CD8-positive, alpha-beta memory T cell (primary cell): ENCODE results near the gene TEX101. TPM values are rescaled to one million over a fixed set of nuclear protein-coding genes. Genes with fewer than 3 reads are reported as not detected.
"Not testable (repeated sequence)": the region's sequence is repeated elsewhere in the genome, so short reads cannot be mapped to it uniquely, and the experiment has no call there.

Experiments used
- CTCF ChIA-PET: fragments of 350-600 bp; sonication (Branson Sonifier 250); formaldehyde crosslinking; loops from one replicate; lab custom pipeline; 2021; ENCODE audit warnings: antibody characterized with exemption; lab: Charles Lee
- POLR2A ChIA-PET: fragments of 350-600 bp; sonication (Branson Sonifier 250); formaldehyde crosslinking; loops from one replicate; lab custom pipeline; 2021; ENCODE audit warnings: antibody characterized with exemption; lab: Charles Lee
- DNase-seq, 5 donors: peaks; one replicate each; pipeline versions ENCODE4 v3.0.0 to v3.0.0-alpha.2; 2020 to 2022; ENCODE audit warnings: mixed read lengths in 1 of 5
- H3K27ac ChIP-seq: one replicate; pipeline ENCODE4 v1.7.0; 2013; ENCODE audit warnings: low read depth, mild to moderate bottlenecking, low read length, moderate library complexity
- H3K27me3 ChIP-seq: 2 replicates; pipeline ENCODE4 v1.7.0; 2013; ENCODE audit warnings: low read length, mild to moderate bottlenecking; ENCODE audit not compliant: insufficient read depth, poor library complexity, severe bottlenecking
- H3K36me3 ChIP-seq: 2 replicates; pipeline ENCODE4 v1.7.0; 2013; ENCODE audit warnings: mild to moderate bottlenecking, low read length, moderate library complexity; ENCODE audit not compliant: insufficient read depth
- H3K4me1 ChIP-seq: 2 replicates; pipeline ENCODE4 v1.7.0; 2013; ENCODE audit warnings: mild to moderate bottlenecking, low read length, moderate library complexity; ENCODE audit not compliant: insufficient read depth
- H3K4me3 ChIP-seq: 2 replicates; pipeline ENCODE4 v1.7.0; 2013; ENCODE audit warnings: mild to moderate bottlenecking, low read length
- H3K9me3 ChIP-seq: 2 replicates; pipeline ENCODE4 v1.7.0; 2013; ENCODE audit warnings: mild to moderate bottlenecking, low read length
- H3K27ac Mint-ChIP-seq, 8 donors: one replicate each; pipeline ENCODE4 v1.8.0; 2020 to 2021; ENCODE audit warnings: mixed read lengths in 8 of 8, mild to moderate bottlenecking in 6 of 8, inconsistent platforms in 3 of 8, moderate library complexity in 3 of 8
- H3K27me3 Mint-ChIP-seq, 2 donors: one replicate each; pipeline ENCODE4 v1.8.0; 2020 to 2021; ENCODE audit warnings: mixed read lengths in 2 of 2, mild to moderate bottlenecking in 1 of 2, moderate library complexity in 1 of 2
- H3K36me3 Mint-ChIP-seq, 3 donors: one replicate each; pipeline ENCODE4 v1.8.0; 2020 to 2021; ENCODE audit warnings: mixed read lengths in 3 of 3, inconsistent platforms in 1 of 3, mild to moderate bottlenecking in 1 of 3
- H3K4me1 Mint-ChIP-seq, 3 donors: one replicate each; pipeline ENCODE4 v1.8.0; 2020 to 2021; ENCODE audit warnings: mixed read lengths in 3 of 3, inconsistent platforms in 1 of 3, mild to moderate bottlenecking in 1 of 3
- H3K4me3 Mint-ChIP-seq, 7 donors: one replicate each; pipeline ENCODE4 v1.8.0; 2020 to 2021; ENCODE audit warnings: mixed read lengths in 7 of 7, mild to moderate bottlenecking in 6 of 7, moderate library complexity in 4 of 7, inconsistent platforms in 2 of 7
- H3K9me3 Mint-ChIP-seq, 5 donors: one replicate each; pipeline ENCODE4 v1.8.0; 2020 to 2022; ENCODE audit warnings: mixed read lengths in 5 of 5, mild to moderate bottlenecking in 3 of 5, moderate library complexity in 2 of 5, inconsistent platforms in 1 of 5
- polyA plus RNA-seq: library from polyadenylated mRNA; unstranded; fragments of 300-500 nt; fragmentation: Illumina TruSeq; gene quantifications from one replicate; pipeline ENCODE4 v1.2.3, GENCODE V29; 2021
- total RNA-seq, 2 experiments: library from RNA; stranded (reverse); gene quantifications; one replicate each; pipeline ENCODE4 v1.2.3, GENCODE V29; 2021

TEX101 gene
- total and polyA plus RNA-seq, 3 experiments from 2014 or later: not detected

DNA sequence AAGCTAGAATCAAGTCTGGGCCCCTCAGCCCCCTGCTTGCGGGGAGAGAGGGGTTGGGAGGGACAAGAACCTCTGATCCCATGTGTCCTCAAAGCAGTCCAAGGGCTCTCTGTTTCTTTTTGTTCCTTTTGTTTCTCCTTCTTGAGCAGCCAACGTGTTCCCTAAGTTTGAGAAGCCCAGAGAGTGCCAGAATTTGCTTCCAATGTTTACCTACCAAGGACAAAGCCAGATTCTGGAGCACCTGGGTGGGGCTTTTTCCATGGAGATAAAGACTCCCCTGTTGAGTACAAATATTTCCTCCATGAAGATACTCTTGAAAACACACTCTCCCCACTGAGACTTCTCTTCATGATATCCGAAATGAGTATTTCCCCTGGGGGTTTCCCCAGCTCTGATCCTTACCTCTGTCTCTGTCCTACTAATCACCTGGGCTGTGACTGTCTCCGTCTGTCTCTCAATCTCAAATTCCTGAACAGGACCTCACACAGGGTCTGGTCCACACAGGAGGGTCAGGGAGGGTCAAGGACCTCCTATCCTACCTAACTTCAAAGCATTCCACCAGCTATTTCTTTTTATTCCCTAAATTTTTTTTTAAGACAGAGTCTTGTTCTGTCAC lies 33.8 kb upstream of the TEX101 start:
- H3K27ac ChIP-seq: no peak overlapping the region
- Mint-ChIP-seq H3K9me3 (peaks cover 0 to 2% (median 0%) of the 10 kb centered on the region in 5 donors), H3K36me3 (peaks cover 0 to 3% (median 0%) of the 10 kb centered on the region in 3 donors), H3K27me3 (peaks cover 12 to 19% of the 10 kb centered on the region in 2 donors), H3K4me1 (no peaks in the 10 kb centered on the region), H3K4me3 (no peak overlapping the region), H3K27ac (no peak overlapping the region)
- H3K9me3 ChIP-seq: no peaks in the 10 kb centered on the region
- no peak overlapping the region for H3K4me3 ChIP-seq
- ChIA-PET POLR2A (no interaction called here), CTCF (no interaction called here)
- no peaks in the 10 kb centered on the region for H3K27me3 ChIP-seq
- no peaks in the 10 kb centered on the region for H3K4me1 ChIP-seq
- H3K36me3 ChIP-seq: no peaks in the 10 kb centered on the region
- no peak for DNase-seq

DNA sequence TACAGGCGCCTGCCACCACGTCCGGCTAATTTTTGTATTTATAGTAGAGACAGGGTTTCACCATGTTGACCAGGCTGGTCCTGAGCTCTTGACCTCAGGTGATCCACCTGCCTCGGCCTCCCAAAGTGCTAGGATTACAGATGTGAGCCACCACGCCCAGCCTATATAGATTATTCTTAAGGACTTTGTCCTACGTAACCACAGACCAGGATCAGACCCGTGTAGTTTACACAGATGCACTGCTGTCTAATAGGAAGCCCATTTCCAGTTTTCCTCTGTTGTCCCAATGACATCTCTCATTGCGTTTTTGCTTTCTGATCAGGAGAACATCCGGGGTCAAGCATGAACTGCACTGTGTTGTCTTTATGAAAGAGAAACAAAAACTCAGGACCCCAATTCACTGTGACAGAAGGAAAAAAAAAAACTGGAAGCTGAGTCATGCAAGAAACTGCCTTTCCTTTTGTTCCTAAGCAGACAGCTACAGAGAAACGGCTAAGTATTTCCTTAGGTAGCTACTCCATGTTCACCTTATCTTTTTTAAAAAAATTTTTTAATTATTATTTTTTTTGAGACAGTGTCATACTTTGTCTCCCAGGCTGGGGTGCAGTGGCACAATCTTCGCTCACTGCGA lies 32.0 kb upstream of the TEX101 start:
- POLR2A ChIA-PET, DNase-seq, CTCF ChIA-PET, H3K27ac Mint-ChIP-seq, H3K9me3 ChIP-seq, H3K27me3 ChIP-seq, H3K4me3 Mint-ChIP-seq, H3K4me3 ChIP-seq, H3K9me3 Mint-ChIP-seq, H3K36me3 Mint-ChIP-seq, H3K4me1 ChIP-seq, H3K36me3 ChIP-seq, H3K27ac ChIP-seq, H3K4me1 Mint-ChIP-seq: not testable (repeated sequence)
- H3K27me3 Mint-ChIP-seq: peaks cover 10 to 19% of the 10 kb centered on the region in 2 donors

DNA sequence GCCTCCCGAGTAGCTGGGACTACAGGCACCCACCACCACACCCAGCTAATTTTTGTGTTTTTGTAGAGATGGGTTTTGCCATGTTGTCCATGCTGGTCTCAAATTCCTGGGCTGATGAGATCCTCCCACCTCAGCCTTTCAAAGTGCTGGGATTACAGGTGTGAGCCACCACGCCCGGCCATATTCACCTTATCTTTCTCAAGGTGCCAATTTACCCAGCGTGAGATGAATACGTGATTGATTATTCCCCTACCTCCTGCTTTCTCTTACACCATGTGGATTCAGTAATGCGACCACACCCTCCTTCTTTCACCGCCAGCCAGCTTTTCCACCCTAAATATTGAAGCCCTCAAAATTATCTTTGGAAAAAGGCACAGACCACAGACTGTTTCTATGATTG lies 31.4 kb upstream of the TEX101 start:
- POLR2A ChIA-PET, H3K36me3 Mint-ChIP-seq, H3K27ac Mint-ChIP-seq, DNase-seq, CTCF ChIA-PET, H3K27ac ChIP-seq, H3K9me3 Mint-ChIP-seq, H3K4me1 ChIP-seq, H3K27me3 ChIP-seq, H3K36me3 ChIP-seq, H3K4me1 Mint-ChIP-seq, H3K4me3 Mint-ChIP-seq, H3K9me3 ChIP-seq, H3K4me3 ChIP-seq: not testable (repeated sequence)
- peaks cover 10 to 19% of the 10 kb centered on the region in 2 donors for H3K27me3 Mint-ChIP-seq

DNA sequence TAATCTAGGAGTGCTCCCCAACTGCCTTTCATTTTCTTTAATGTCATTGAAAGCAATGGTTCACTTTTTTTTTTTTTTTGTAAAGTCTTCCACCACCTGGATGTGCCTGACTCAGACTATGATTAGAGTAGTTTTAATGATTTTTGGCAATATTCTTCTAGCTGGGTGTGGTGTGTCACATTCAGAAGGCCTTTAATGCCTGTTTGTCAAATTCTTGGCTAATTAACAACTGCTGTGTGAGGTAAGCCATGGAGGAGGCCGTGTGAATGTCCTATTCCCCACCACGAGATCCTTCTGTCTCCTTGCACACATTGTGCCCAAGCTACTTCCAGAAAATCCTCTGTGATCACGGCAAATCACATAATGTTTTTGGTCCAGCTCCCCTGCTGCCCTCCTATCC lies 30.9 kb upstream of the TEX101 start:
- DNase-seq, H3K36me3 ChIP-seq, H3K4me1 ChIP-seq, H3K4me3 Mint-ChIP-seq, H3K36me3 Mint-ChIP-seq, H3K27me3 ChIP-seq, H3K4me1 Mint-ChIP-seq, H3K4me3 ChIP-seq, H3K27ac ChIP-seq, POLR2A ChIA-PET, H3K27ac Mint-ChIP-seq, H3K9me3 Mint-ChIP-seq, CTCF ChIA-PET, H3K9me3 ChIP-seq: not testable (repeated sequence)
- peaks cover 10 to 19% of the 10 kb centered on the region in 2 donors for H3K27me3 Mint-ChIP-seq

DNA sequence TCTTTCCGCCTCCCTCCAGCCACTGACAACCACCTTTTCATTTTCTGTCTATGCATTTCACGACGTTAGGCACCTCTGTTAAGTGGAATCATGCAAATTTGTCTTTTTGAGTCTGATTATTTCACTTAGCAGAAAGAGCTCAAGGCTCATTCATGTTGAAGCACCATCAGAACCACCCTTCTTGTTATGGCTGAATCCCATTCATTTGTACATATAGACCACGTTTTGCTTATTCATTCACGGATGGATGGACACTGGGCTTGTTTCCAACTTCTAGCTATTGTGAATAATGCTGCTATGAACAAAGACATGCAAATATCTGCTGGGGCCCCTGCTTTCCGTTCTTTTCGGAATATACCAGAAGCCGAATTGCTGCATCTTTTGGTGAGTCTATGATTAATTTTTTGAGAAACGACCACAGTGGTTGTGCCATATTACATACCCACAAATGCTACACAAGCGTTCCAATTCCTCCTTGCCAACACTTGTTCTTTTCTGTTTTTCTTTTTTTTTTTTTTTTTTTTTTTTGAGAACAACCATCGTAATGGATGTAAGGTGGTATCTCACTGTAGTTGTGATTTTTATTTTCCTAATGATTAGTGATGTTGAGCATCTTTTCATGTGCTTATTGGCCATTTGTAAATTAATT lies 23.7 kb upstream of the TEX101 start:
- H3K4me3 ChIP-seq, POLR2A ChIA-PET, H3K27ac ChIP-seq, H3K36me3 ChIP-seq, H3K4me1 Mint-ChIP-seq, H3K27me3 ChIP-seq, H3K4me1 ChIP-seq, CTCF ChIA-PET, DNase-seq, H3K9me3 ChIP-seq, H3K36me3 Mint-ChIP-seq, H3K9me3 Mint-ChIP-seq, H3K27ac Mint-ChIP-seq, H3K4me3 Mint-ChIP-seq: not testable (repeated sequence)
- H3K27me3 Mint-ChIP-seq: peaks cover 15 to 45% of the 10 kb centered on the region in 2 donors

DNA sequence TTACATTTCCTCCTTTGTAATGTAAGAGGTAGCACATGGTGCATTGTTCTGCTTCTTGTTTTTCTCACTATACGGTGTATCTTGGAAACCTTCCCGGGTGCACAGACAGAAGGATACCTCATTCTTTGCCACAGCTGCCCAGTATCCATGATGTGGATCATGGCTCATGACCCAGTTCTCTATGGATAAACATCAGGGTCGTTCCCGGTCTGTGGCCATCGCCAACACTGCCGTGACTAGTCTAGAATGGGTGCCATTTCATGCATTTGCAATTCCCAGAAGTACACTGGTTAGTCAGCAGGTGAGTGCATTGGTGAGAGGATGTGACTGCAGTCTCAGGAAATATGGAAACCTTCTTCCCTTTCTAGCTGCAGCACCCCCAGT lies 23.1 kb upstream of the TEX101 start:
- H3K36me3 Mint-ChIP-seq, POLR2A ChIA-PET, DNase-seq, H3K27ac ChIP-seq, H3K9me3 ChIP-seq, H3K9me3 Mint-ChIP-seq, CTCF ChIA-PET, H3K4me1 Mint-ChIP-seq, H3K4me3 ChIP-seq, H3K4me3 Mint-ChIP-seq, H3K27ac Mint-ChIP-seq, H3K27me3 ChIP-seq, H3K4me1 ChIP-seq, H3K36me3 ChIP-seq: not testable (repeated sequence)
- H3K27me3 Mint-ChIP-seq: peaks cover 18 to 50% of the 10 kb centered on the region in 2 donors

DNA sequence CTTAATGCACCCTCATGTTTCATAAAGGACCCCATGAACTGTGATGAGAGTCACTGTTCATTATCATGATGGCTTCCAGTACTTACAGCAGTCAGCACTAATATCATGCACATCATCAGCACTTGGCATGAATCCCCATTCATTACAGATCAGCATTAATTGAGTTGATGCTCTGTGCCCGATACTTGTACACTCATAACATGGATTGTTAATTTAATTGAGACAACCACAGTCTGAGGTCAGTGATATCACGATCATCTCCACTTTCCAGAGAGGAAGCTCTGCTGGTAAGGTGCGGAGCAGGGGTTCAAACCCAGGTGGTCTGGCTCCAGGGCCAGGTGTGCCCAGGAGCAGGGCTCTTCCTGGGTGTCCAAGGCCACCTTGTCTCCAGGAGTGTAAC lies 21.2 kb upstream of the TEX101 start:
- POLR2A ChIA-PET, H3K4me1 Mint-ChIP-seq, DNase-seq, H3K36me3 Mint-ChIP-seq, H3K27ac Mint-ChIP-seq, CTCF ChIA-PET, H3K9me3 ChIP-seq, H3K9me3 Mint-ChIP-seq, H3K27ac ChIP-seq, H3K4me3 ChIP-seq, H3K4me3 Mint-ChIP-seq, H3K27me3 ChIP-seq, H3K36me3 ChIP-seq, H3K4me1 ChIP-seq: not testable (repeated sequence)
- H3K27me3 Mint-ChIP-seq: peaks cover 22 to 57% of the 10 kb centered on the region in 2 donors

DNA sequence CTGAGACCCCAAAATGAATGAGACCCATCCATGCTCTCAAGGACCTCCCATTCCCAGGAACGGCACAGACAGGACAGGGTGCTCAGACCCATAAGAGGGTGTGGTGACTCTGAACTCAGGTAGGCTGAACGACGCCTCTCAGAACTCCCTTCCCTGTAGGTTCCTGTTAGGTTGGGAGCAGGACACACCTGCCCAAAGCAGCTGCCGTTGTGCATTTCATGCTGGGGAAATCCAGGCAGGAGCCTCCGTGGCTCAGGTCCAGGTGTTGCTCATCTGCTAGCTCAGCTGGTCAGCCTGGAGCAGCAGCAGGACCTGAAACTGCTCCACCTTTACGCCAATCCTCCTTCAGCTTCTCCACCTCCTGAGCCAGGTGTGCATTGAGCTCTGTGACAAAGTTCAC lies 19.1 kb upstream of the TEX101 start:
- no peak overlapping the region for H3K27ac Mint-ChIP-seq
- Histone ChIP-seq H3K9me3 (no peaks in the 10 kb centered on the region), H3K4me3 (no peak overlapping the region), H3K36me3 (no peaks in the 10 kb centered on the region), H3K4me1 (no peaks in the 10 kb centered on the region), H3K27me3 (peaks cover 7% of the 10 kb centered on the region), H3K27ac (no peak overlapping the region)
- CTCF ChIA-PET: no interaction called here
- peaks cover 24 to 63% of the 10 kb centered on the region in 2 donors for H3K27me3 Mint-ChIP-seq
- no peak overlapping the region for H3K4me3 Mint-ChIP-seq
- H3K9me3 Mint-ChIP-seq: peaks cover 0 to 2% (median 0%) of the 10 kb centered on the region in 5 donors
- peaks cover 0 to 2% (median 0%) of the 10 kb centered on the region in 3 donors for H3K36me3 Mint-ChIP-seq
- no peaks in the 10 kb centered on the region for H3K4me1 Mint-ChIP-seq
- DNase-seq: no peak
- POLR2A ChIA-PET: no interaction called here
